Sigmoid colon (tissue), 4 donors: ENCODE results near the gene LCN2.

Source experiments
- CTCF ChIP-seq, 4 experiments: fragments of 450-650 bp in 3 of 4; fragments of 200-600 bp in 1 of 4; IDR thresholded peaks; one replicate each; pipeline ENCODE4 v1.5.1; 2016 to 2019; ENCODE audit warnings: antibody characterized with exemption in 4 of 4, mild to moderate bottlenecking in 3 of 4, moderate library complexity in 2 of 4
- EP300 ChIP-seq, 4 donors: sonication (generic); formaldehyde crosslinking; IDR thresholded peaks; one replicate each; pipeline ENCODE4 v1.6.1; 2017; ENCODE audit warnings: antibody characterized with exemption in 4 of 4
- POLR2A ChIP-seq, 2 donors: fragments of 450-650 bp; IDR thresholded peaks; one replicate each; pipeline ENCODE4 v1.6.1; 2016; ENCODE audit warnings: antibody characterized with exemption in 2 of 2, mild to moderate bottlenecking in 2 of 2, moderate library complexity in 2 of 2
- POLR2AphosphoS5 ChIP-seq, 4 donors: sonication (generic); formaldehyde crosslinking; IDR thresholded peaks; one replicate each; pipeline ENCODE4 v1.6.1; 2017; ENCODE audit warnings: antibody characterized with exemption in 4 of 4

GRCh38 chr9:128107468-128108268 lies 41.6 kb upstream of the LCN2 start:
- no peak for TF ChIP-seq EP300 (IDR thresholded peaks at IDR 0.05)
- TF ChIP-seq CTCF (IDR thresholded peaks at IDR 0.05), result no peak
- TF ChIP-seq POLR2A (IDR thresholded peaks at IDR 0.05), result no peak
- TF ChIP-seq POLR2AphosphoS5 (IDR thresholded peaks at IDR 0.05), result no peak
